Rectal smooth muscle tissue (tissue), 1 donor: Measurements from ENCODE around the gene SLC14A1.

ENCODE experiments used
- H3K27ac ChIP-seq: one replicate; pipeline ENCODE4 v1.7.0; 2013; ENCODE audit warnings: low read depth, low read length, inconsistent platforms
- H3K27me3 ChIP-seq: one replicate; pipeline ENCODE4 v1.7.0; 2013; ENCODE audit warnings: low read length; ENCODE audit not compliant: control insufficient read depth, insufficient read depth
- H3K36me3 ChIP-seq: one replicate; pipeline ENCODE4 v1.7.0; 2013; ENCODE audit warnings: low read length; ENCODE audit not compliant: control insufficient read depth, insufficient read depth
- H3K4me1 ChIP-seq: one replicate; pipeline ENCODE4 v1.7.0; 2013; ENCODE audit warnings: low read length; ENCODE audit not compliant: control insufficient read depth, insufficient read depth
- H3K4me3 ChIP-seq: one replicate; pipeline ENCODE4 v1.7.0; 2013; ENCODE audit warnings: low read length
- H3K9ac ChIP-seq: one replicate; pipeline ENCODE4 v1.7.0; 2013; ENCODE audit warnings: low read length

The SLC14A1 gene

DNA sequence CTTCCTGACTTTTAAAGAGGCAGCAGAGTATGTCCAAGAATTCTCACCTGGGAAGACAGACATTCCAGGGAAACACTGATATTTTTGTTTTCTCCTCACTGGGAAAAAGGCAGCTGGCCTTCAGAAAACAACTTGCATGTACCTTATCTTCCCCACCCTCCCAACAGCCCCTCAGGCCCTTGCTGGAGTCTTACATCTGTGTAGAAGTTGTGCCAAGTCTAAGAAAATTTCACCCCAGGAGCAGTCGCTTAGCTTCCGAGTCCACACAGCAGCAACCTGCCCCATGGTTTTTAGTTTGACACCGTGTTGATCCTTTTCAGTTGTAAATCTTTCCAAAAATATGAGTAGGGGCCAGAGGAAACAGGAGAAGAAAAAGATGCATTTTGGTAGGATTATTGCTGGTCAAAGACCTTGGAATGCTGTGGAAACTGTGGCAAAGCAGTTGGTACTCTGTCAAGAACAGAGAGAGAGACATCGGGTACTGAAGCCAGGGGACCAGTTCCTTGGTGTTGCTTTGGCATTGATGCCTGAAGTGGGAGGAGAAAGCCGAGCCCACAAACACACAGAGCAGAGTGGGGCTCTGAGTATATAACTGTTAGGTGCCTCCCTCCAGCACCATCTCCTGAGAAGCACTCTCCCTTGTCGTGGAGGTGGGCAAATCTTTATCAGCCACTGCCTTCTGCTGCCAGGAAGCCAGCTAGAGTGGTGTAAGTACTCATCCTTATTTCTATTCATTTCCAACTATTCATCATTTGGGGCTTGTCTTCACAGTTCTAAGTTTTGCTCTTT, at the start of gene SLC14A1:
Gene SLC14A1, plus strand, starts transcription at position 615 of the 789 bp plus-strand sequence. CDS start 6,140 bp downstream, outside the sequence.
- Histone ChIP-seq H3K9ac (no peak within 1 kb of the TSS), H3K4me1 (no peaks in the 10 kb centered on the region), H3K36me3 (no peaks in the 10 kb centered on the region), H3K4me3 (no peak within 1 kb of the TSS), H3K27me3 (no peaks in the 10 kb centered on the region), H3K27ac (no peak within 1 kb of the TSS)

DNA sequence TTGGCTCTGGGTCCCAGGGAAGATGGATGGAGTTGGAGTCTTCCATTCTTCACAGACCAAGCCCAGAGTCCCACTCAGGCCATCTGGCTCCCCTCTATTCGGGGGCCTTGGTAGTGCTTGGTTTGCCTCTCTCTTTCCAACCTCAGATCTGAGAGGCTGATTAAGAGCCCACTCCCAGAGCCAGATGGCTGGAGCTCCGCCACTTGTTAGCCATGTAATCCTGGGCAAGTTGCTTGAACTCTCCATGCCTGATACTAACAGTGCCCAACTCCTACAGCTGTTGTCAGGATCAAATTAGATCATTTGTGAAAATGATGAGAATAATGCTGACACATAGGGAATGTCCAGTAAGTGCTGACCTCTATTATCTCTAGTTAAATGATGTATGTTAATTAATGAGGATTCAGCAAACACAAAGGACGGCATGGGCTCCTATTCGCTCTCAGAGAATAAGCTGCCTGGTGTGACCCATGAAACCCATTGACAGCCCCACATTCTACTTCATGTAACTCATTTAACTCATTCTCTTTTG, 46.6 kb upstream of the SLC14A1 start:
- Histone ChIP-seq H3K4me1 (no peaks in the 10 kb centered on the region), H3K4me3 (no peak overlapping the region), H3K27ac (no peak overlapping the region), H3K36me3 (no peaks in the 10 kb centered on the region), H3K27me3 (no peaks in the 10 kb centered on the region), H3K9ac (no peak overlapping the region)

DNA sequence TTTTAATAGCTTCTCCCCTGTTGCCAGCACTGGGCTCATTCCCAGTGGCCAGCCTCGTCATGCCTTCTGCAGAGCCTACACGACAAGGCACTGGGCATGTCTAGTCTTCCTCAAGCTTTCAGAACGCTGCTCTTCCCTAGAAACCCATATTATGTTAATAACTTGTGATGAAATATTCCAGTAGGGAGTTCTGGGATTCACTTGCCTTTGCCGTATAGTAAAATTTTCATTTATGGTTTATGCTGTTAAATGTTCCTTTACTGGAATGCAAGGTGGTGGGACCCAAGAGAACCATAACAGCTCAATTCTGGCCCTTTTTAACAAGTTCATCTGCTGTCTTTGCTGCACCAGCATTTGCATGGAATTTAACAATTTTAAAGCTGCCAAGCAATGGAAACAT, 45.5 kb upstream of the SLC14A1 start:
- Histone ChIP-seq H3K4me3 (no peak overlapping the region), H3K27ac (no peak overlapping the region), H3K4me1 (no peaks in the 10 kb centered on the region), H3K9ac (no peak overlapping the region), H3K36me3 (no peaks in the 10 kb centered on the region), H3K27me3 (no peaks in the 10 kb centered on the region)

DNA sequence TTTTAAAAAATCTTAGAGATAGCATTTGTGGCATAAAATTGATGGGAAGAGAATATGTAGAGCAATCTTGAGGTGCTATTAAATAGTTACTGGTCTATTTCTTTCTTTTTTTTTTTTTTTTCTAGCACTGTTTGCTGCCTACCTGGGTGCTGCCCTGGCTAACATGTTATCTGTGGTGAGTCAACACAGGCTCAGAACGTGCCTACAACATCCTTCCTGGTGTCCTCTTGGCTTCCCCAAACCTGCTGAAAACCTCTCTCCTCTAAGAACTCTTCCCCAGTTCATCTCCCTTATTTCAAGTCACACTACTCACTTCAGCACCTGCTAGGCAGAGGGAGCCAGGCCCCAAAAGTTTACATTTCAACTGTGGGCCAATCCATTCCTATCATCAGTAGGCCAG, 45.1 kb upstream of the SLC14A1 start:
- H3K9ac ChIP-seq = no peak overlapping the region
- no peaks in the 10 kb centered on the region for H3K4me1 ChIP-seq
- H3K4me3 ChIP-seq = no peak overlapping the region
- no peaks in the 10 kb centered on the region for H3K27me3 ChIP-seq
- no peaks in the 10 kb centered on the region for H3K36me3 ChIP-seq
- no peak overlapping the region for H3K27ac ChIP-seq

DNA sequence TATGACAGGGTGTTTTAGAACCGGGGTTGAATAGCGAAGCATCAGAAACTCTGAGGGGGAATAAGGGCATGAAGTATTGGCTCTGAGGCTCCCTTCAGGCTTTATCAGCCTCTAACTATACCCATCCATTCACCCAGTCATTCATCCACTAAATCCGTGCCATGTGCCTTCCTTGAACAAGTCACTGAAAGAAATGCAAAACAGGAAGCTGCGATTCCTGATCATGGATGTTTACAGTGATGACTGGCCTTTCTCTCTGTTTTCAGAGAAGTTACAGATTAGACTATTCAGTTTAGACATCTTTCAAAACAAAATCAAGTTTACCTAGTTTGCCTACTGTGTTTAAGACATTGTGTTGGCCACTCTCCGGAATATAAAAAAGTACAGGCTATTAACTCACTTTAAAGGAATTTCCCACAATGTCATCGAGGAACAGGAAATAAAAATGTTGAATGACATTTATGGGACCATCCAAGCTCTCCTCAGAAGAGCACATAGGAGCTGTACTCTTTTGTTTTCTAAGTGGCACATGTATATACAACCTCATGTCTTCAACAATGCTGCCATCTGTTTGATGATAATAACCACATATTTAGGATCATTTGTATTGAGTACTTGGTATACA, 43.8 kb upstream of the SLC14A1 start:
- Histone ChIP-seq H3K9ac (no peak overlapping the region), H3K4me3 (no peak overlapping the region), H3K27me3 (no peaks in the 10 kb centered on the region), H3K36me3 (no peaks in the 10 kb centered on the region), H3K4me1 (no peaks in the 10 kb centered on the region), H3K27ac (no peak overlapping the region)

DNA sequence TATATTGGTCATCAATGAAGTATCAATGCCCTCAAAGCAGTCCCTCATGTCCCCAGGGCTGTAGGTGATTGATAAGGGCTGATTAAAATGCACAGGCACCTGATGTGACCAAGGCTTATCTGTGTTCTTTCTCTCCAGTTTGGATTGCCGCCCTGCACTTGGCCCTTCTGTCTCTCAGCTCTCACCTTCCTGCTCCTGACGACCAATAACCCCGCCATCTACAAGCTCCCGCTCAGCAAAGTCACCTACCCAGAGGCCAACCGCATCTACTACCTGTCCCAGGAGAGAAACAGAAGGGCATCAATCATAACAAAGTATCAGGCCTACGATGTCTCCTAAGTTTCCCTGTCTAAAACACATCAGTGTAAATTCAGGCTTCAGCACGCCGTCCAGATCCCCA, 41.8 kb upstream of the SLC14A1 start:
- Histone ChIP-seq H3K9ac (no peak overlapping the region), H3K27ac (no peak overlapping the region), H3K27me3 (no peaks in the 10 kb centered on the region), H3K4me3 (no peak overlapping the region), H3K4me1 (no peaks in the 10 kb centered on the region), H3K36me3 (no peaks in the 10 kb centered on the region)

DNA sequence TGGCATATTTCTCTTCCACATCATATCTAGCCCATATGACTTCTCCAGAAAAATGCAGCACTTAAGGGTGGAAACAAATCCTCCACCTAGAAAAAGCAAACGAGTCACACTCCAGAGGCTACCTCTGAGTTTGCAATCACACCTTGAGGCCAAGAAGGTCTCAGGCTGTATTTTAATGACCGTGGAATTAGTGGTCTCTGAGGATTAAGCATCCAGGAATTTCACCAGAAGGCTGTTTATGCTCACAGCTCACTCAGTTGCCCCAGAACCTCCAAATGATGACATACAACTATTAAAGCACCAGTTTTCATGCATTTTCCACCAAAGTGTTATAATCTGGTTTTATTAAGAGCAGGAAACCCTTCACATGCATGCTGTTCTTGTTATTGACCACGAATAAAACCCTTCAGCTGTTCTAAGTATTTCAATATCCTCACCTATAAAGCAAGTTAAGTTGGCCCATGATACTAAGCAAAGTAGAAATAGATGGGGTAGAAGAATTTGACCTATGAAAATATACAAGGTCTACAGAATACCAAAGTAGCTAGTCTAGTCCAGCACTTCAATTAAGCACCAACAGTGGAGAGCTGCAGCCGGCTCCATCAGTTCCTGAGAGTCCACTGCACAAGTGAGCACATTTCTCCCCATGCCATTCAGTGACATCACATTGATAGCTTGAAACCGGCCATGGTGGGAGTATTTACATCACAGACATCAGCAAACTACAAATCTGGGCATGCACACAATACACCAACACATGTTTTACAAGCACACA, 39.5 kb upstream of the SLC14A1 start:
- Histone ChIP-seq H3K4me3 (no peak overlapping the region), H3K27ac (no peak overlapping the region), H3K36me3 (no peaks in the 10 kb centered on the region), H3K27me3 (no peaks in the 10 kb centered on the region), H3K4me1 (no peaks in the 10 kb centered on the region), H3K9ac (no peak overlapping the region)

DNA sequence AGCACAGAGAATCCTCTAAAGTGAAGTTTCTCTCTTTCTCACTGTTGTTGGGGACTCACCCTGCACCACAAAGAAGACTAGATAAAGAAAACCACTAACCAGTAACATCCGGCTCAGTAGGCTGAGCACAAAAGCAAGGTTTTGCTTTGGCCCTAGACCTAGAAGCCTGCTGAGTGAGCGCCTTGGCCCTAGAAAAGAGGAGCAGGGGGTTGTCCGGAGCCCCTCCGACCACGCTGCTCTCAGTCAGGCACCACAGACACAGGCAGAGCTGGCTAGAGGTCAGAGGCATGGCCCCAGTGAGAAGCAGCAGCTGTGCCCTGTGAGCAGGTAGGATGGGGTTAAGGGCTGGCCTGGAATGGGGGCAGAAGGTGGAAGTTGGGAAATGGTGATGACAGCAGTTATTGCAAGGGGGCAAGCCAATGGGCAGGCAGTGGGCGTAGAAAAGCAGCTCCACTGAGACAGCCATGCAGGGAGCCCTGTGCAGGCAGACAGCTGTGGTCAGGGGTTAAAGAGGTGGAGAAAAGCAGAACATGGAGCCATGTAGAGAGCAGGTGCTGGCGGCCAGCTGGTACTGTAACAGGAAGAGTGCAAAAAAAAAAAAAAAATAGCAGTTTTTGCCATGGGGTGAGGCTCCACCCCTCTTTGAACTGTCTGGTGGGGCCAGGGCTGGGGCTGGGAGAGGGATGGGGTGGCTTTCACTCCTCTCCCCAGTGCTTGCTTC, 36.9 kb upstream of the SLC14A1 start:
- Histone ChIP-seq H3K27ac (no peak overlapping the region), H3K9ac (no peak overlapping the region), H3K4me1 (no peaks in the 10 kb centered on the region), H3K4me3 (peak overlapping the region; percentile 48), H3K27me3 (no peaks in the 10 kb centered on the region), H3K36me3 (no peaks in the 10 kb centered on the region)

DNA sequence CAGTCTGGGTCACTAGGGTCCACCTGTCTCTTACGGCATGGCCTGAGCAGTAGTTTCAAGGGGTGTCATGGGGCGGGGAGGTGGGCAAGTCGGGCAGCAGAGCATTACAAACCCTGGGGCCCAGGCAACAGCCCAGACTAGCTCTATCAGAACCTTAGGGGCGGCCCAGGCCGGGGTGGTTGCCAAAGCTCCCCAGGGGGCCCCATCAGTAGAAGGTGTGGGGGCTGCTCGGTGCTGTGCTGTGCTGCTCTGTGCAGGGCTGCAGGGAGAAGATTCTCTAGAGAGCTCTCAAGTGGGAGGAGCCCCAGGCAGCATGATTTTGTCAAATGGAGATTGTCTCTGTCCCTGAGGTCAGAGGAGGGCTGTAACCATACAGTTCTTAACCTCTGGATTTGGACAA, 36.4 kb upstream of the SLC14A1 start:
- Histone ChIP-seq H3K27ac (no peak overlapping the region), H3K4me1 (no peaks in the 10 kb centered on the region), H3K27me3 (no peaks in the 10 kb centered on the region), H3K9ac (no peak overlapping the region), H3K4me3 (no peak overlapping the region), H3K36me3 (no peaks in the 10 kb centered on the region)

DNA sequence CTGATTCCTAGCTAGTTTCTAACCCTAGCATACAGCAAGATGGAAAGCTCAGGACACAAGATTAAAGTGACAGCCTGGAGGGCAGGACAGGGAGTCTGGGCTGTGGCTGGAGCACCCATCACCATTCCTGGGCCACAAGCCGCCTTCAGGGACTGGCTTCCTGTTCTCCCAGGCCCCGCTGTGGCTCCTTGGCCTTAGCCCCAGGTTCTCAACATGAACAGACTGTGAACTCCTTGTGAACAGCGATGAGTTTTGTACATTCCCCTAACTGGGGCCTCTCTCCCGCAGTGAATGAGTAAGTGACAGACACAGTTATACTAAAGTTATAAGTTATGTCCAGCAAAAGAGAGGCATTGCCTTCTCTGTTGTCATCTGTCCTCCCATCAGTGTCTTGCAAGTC, 35.9 kb upstream of the SLC14A1 start:
- Histone ChIP-seq H3K4me3 (no peak overlapping the region), H3K36me3 (no peaks in the 10 kb centered on the region), H3K4me1 (no peaks in the 10 kb centered on the region), H3K27ac (no peak overlapping the region), H3K9ac (no peak overlapping the region), H3K27me3 (no peaks in the 10 kb centered on the region)

DNA sequence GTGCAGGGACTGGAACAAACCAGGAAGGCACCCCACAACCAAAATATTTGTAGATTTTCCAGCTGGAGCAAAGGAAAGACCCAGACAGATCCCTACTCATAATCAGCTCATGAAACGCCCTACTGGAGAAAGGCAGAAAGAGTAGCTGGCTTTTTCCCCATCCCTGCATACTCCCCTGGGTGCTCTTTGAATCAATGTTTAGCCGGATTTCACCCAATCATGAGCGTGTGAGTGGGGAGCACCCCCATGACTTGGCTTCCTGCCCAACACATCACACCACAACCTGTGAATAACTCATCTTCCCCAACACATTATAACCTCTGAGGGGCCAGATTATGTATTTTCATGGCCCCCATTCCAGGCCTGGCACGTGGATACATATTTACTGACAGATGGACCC, 35.1 kb upstream of the SLC14A1 start:
- Histone ChIP-seq H3K4me1 (no peaks in the 10 kb centered on the region), H3K36me3 (no peaks in the 10 kb centered on the region), H3K27ac (no peak overlapping the region), H3K4me3 (no peak overlapping the region), H3K9ac (no peak overlapping the region), H3K27me3 (no peaks in the 10 kb centered on the region)

DNA sequence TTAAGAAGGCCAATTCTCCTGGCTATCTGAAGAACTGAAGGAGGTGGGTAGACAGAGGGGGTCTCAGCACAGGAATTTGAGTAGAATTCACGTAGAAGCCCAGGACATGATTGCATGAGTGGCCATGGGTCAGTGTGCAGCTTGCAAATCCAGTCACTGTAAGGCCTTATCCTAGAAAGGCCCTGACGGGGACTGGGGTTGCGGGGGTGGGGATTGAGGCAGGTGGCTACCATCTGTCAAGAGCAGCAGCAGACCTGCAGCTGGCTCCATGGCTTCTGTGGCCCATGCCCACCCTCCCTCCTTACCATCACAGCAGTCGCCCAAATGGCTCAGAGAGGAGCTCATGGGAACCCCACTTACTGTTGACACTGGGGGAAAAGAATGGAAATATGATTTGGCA, 34.6 kb upstream of the SLC14A1 start:
- Histone ChIP-seq H3K36me3 (no peaks in the 10 kb centered on the region), H3K27ac (no peak overlapping the region)

More for the DNA sequence above, 34.6 kb upstream of the SLC14A1 start:
- no peaks in the 10 kb centered on the region for H3K27me3 ChIP-seq
- H3K4me3 ChIP-seq = no peak overlapping the region
- H3K4me1 ChIP-seq = no peaks in the 10 kb centered on the region
- no peak overlapping the region for H3K9ac ChIP-seq
